GM12878 (cell line): ENCODE data around the gene SOX30. TPM values are rescaled to one million over a fixed set of nuclear protein-coding genes. Genes with fewer than 3 reads are reported as not detected.
A peak's percentile ranks its signal among the peaks of the same experiment; 100 is the strongest.

Experiments used
- ATAC-seq: fragments of 200-7000 bp; cut with Tn5 transposase; 3 replicates; pipeline ENCODE4 v1.9.1; 2020; ENCODE audit warnings: mild to moderate bottlenecking, moderate library complexity
- BruUV-seq: library from RNA; stranded (reverse); fragments of 400-500 nt; replicated peaks from 2 replicates; lab custom pipeline; 2021; lab: Mats Ljungman, UMichigan
- CTCF ChIA-PET: fragments of 300-600 bp; sonication (Branson Sonifier 250); formaldehyde crosslinking; extraction: SDS; loops from one replicate; lab custom pipeline; 2021; ENCODE audit warnings: inconsistent platforms; lab: Yijun Ruan, JAX
- POLR2A ChIA-PET: fragments of 350-600 bp; formaldehyde crosslinking; extraction: SDS; loops from one replicate; lab custom pipeline; 2021; ENCODE audit warnings: inconsistent platforms; lab: Charles Lee
- RAD21 ChIA-PET: fragments of 300-600 bp; sonication (Branson Sonifier 250); formaldehyde crosslinking; loops from one replicate; lab custom pipeline; 2023; ENCODE audit warnings: antibody characterized with exemption; ENCODE audit not compliant: unreplicated experiment; lab: Charles Lee
- SMC1A ChIA-PET: fragments of 300-600 bp; sonication (Branson Sonifier 250); formaldehyde crosslinking; loops from one replicate; lab custom pipeline; 2023; ENCODE audit not compliant: unreplicated experiment, uncharacterized antibody; lab: Charles Lee
- DNase-seq: peaks from one replicate; pipeline ENCODE4 v3.0.0-alpha.2; 2011; ENCODE audit warnings: low read depth, low spot score
- FAIRE-seq: peaks from 3 replicates; lab custom pipeline; 2011; peaks lifted over from hg19 to GRCh38; lab: Jason Lieb, UNC
- H2AFZ ChIP-seq: 2 replicates; pipeline ENCODE4 v1.6.0; 2011; ENCODE audit warnings: low read depth, low read length, control low read depth; ENCODE audit not compliant: control insufficient read depth
- H3K27ac ChIP-seq: 2 replicates; pipeline ENCODE4 v1.5.1; 2011; ENCODE audit warnings: control low read depth; ENCODE audit not compliant: control insufficient read depth, insufficient read depth
- H3K27me3 ChIP-seq, 2 experiments: replicated peaks in 1 of 2; 2 replicates each; pipeline versions ENCODE4 v1.6.0 to v1.6.1; 2011; ENCODE audit warnings: low read length in 1 of 2; ENCODE audit not compliant: control insufficient read depth in 2 of 2, insufficient read depth in 2 of 2
- H3K36me3 ChIP-seq, 2 experiments: 2 replicates each; pipeline ENCODE4 v1.5.1; 2011; ENCODE audit warnings: low read length in 1 of 2; ENCODE audit not compliant: control insufficient read depth in 2 of 2, insufficient read depth in 2 of 2
- H3K4me1 ChIP-seq: 2 replicates; pipeline ENCODE4 v1.6.1; 2011; ENCODE audit warnings: mild to moderate bottlenecking, low read length, moderate library complexity, mixed read lengths; ENCODE audit not compliant: control insufficient read depth, insufficient read depth
- H3K4me2 ChIP-seq: 2 replicates; pipeline ENCODE4 v1.6.0; 2011; ENCODE audit warnings: control low read depth; ENCODE audit not compliant: control insufficient read depth, insufficient read depth
- H3K4me3 ChIP-seq: fragments of 200-600 bp; sonication (generic); 2 replicates; pipeline ENCODE4 v1.5.1; 2016
- H3K79me2 ChIP-seq: 2 replicates; pipeline ENCODE4 v1.6.0; 2011; ENCODE audit warnings: low read length; ENCODE audit not compliant: control insufficient read depth, insufficient read depth
- H3K9ac ChIP-seq: 2 replicates; pipeline ENCODE4 v1.8.0; 2011; ENCODE audit warnings: low read length, control low read depth, mixed read lengths; ENCODE audit not compliant: control insufficient read depth, insufficient read depth
- H3K9me3 ChIP-seq: replicated peaks from 3 replicates; pipeline ENCODE4 v1.5.1; 2011; ENCODE audit warnings: mild to moderate bottlenecking, low read length; ENCODE audit not compliant: control insufficient read depth, insufficient read depth
- H4K20me1 ChIP-seq: 2 replicates; pipeline ENCODE4 v1.6.0; 2011; ENCODE audit not compliant: control insufficient read depth, insufficient read depth
- CBX3 ChIP-seq: fragments of 200-600 bp; sonication (generic); IDR thresholded peaks from 2 replicates; pipeline ENCODE4 v1.6.1; 2016; ENCODE audit warnings: low read depth, borderline replicate concordance
- EZH2 ChIP-seq: IDR thresholded peaks from 2 replicates; pipeline ENCODE4 v1.6.1; 2012; ENCODE audit warnings: low read depth, mild to moderate bottlenecking, control low read depth, inconsistent platforms, low read length, borderline replicate concordance; ENCODE audit not compliant: control insufficient read depth
- HCFC1 ChIP-seq: fragments of 150-350 bp; IDR thresholded peaks from 2 replicates; pipeline ENCODE4 v1.6.1; 2014; ENCODE audit warnings: low read length
- MXI1 ChIP-seq: fragments of 150-350 bp; IDR thresholded peaks from 2 replicates; pipeline ENCODE4 v1.6.1; 2011; ENCODE audit warnings: low read depth, mild to moderate bottlenecking, inconsistent platforms, low read length, improper control_type of control experiment
- WGBS: methylation state at CpG from one replicate; pipeline ENCODE4 v1.1.6; 2016; ENCODE audit warnings: low lambda C conversion rate; ENCODE audit not compliant: insufficient replicate concordance, insufficient coverage; ENCODE audit errors: missing lambda C conversion rate; 5-methylcytosine and 5-hydroxymethylcytosine counted together
- in situ Hi-C: fragments of 300-500 bp; cut with MboI; formaldehyde crosslinking; loops from 9 replicates; pipeline ENCODE4 v1.14.3; 2018; ENCODE audit warnings: mixed read lengths
- intact Hi-C: fragments of 100-400 bp; cut with micrococcal nuclease; formaldehyde crosslinking; loops from one replicate; pipeline ENCODE4 v1.14.2; 2022; ENCODE audit not compliant: unreplicated experiment
- polyA plus RNA-seq, 11 experiments: library from polyadenylated mRNA; depleted of rRNA in 4 of 11; unstranded in 6 of 11; stranded (reverse) in 5 of 11; fragments of >200 nt; fragmentation: Nextera tagmentation in 4 of 11; fragmentation: Illumina TruSeq in 1 of 11; extraction: Ambion mirVana in 4 of 11; extraction: Trizol in 1 of 11; gene quantifications; 1 replicate in 1 of 11; 2 replicates in 10 of 11; pipeline versions ENCODE4 v1.2.1 to v1.2.3, GENCODE V29; 2011 to 2016; ENCODE audit warnings: inconsistent platforms in 2 of 11, missing spikeins in 2 of 11, low read depth in 1 of 11
- total RNA-seq, 4 experiments: library from RNA; depleted of rRNA in 3 of 4; stranded (reverse); fragments of >200 nt in 3 of 4; fragmentation: Illumina TruSeq in 1 of 4; extraction: Trizol in 1 of 4; gene quantifications; 2 replicates each; pipeline versions ENCODE4 v1.2.1 to v1.2.3, GENCODE V29; 2013 to 2021
- TF ChIP-seq, protein P1 (sequence below): fragments of 450-650 bp; IDR thresholded peaks from 2 replicates; pipeline ENCODE4 v1.6.1; 2017; ENCODE audit warnings: mild to moderate bottlenecking

The SOX30 gene
- total and polyA plus RNA-seq, 10 of the 15 experiments (the other 5 are each of a cell fraction or from before 2014, with no cell fraction given), result 0.06 to 0.32 (median 0.10) TPM; not detected in 2

DNA sequence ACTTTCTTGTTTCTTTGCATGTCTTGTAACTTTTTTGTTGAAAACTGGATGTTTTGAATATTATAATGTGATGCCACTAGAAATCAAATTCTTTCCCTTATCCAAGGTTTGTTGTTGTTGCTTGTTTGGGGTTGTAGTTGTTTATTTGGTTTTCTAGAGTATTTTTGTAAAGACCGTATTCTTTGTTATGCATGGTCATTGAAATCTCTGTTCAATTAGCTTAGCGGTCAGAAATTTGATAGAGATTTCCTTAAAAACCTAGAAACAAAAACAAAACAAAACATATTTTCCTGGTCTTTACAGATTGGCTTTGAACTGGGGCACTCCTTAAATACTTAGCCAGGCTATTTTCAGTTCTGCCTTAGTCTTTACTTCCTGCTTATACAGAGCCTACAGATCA is 21.9 kb downstream of the SOX30 start:
- no peaks in the 10 kb centered on the region for H3K27me3 ChIP-seq
- no peaks in the 10 kb centered on the region for H3K36me3 ChIP-seq
- intact Hi-C loops (no loop called here), in situ Hi-C loops (no loop called here)
- H3K9me3 ChIP-seq, result no peaks in the 10 kb centered on the region
- H3K27ac ChIP-seq, result no peak overlapping the region
- H3K4me2 ChIP-seq, result no peak overlapping the region
- no peaks in the 10 kb centered on the region for H3K79me2 ChIP-seq
- POLR2A ChIA-PET, result interaction anchor here (0.5 kb wide), 1 partner anchor 39 kb away, joined by 3 read pairs; no protein-coding TSS in a partner anchor
- no peak overlapping the region for H2AFZ ChIP-seq
- H3K4me1 ChIP-seq, result no peaks in the 10 kb centered on the region
- FAIRE-seq (no peak), ATAC-seq (no peak), DNase-seq (no peak)
- CTCF ChIA-PET, result interaction anchor here (1.4 kb wide), 1 partner anchor 159 kb away, joined by 3 read pairs; no protein-coding TSS in a partner anchor
- H3K9ac ChIP-seq, result no peak overlapping the region
- H3K4me3 ChIP-seq, result no peak overlapping the region
- 71% methylated on average over 2 of the region's 2 CpGs for WGBS
- TF ChIP-seq MXI1, result no peak
- TF ChIP-seq, protein P1, sequence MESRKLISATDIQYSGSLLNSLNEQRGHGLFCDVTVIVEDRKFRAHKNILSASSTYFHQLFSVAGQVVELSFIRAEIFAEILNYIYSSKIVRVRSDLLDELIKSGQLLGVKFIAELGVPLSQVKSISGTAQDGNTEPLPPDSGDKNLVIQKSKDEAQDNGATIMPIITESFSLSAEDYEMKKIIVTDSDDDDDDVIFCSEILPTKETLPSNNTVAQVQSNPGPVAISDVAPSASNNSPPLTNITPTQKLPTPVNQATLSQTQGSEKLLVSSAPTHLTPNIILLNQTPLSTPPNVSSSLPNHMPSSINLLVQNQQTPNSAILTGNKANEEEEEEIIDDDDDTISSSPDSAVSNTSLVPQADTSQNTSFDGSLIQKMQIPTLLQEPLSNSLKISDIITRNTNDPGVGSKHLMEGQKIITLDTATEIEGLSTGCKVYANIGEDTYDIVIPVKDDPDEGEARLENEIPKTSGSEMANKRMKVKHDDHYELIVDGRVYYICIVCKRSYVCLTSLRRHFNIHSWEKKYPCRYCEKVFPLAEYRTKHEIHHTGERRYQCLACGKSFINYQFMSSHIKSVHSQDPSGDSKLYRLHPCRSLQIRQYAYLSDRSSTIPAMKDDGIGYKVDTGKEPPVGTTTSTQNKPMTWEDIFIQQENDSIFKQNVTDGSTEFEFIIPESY, result 0 out of 2 replicates have a peak, but pooled peaks have one; percentile 67
- SMC1A ChIA-PET, result interaction anchor here (1.0 to 1.7 kb wide), 6 partner anchors 11 to 117 kb away, joined by 3 to 5 read pairs (median 4); no protein-coding TSS in a partner anchor
- BruUV-seq, result no TSS peak
- no peaks in the 10 kb centered on the region for H4K20me1 ChIP-seq
- RAD21 ChIA-PET, result no interaction called here

DNA sequence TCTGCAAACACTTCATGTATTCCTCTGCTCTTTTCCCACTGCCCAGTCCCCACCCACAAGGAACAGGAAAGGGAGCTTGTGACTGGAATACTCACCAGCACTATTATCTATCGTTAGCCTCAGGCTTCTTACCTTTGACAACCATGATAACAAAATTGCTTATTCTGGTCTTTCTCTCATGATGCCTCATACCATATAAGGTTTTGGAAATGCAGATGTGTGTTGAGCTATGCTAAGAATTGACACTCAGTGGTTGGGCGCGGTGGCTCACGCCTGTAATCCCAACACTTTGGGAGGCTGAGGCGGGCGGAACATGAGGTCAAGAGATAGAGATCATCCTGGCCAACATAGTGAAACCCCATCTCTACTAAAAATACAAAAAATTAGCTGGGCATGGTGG is 25.4 kb downstream of the SOX30 start:
- ChIA-PET RAD21 (no interaction called here), SMC1A (no interaction called here), CTCF (interaction anchor here (0.9 kb wide), 1 partner anchor 17 kb away, joined by 3 read pairs; no protein-coding TSS in a partner anchor), POLR2A (no interaction called here)
- H3K4me2 ChIP-seq, result no peak overlapping the region
- WGBS, result 89% methylated on average over 6 of the region's 6 CpGs
- no peaks in the 10 kb centered on the region for H3K27me3 ChIP-seq
- intact Hi-C loops (no loop called here), in situ Hi-C loops (no loop called here)
- BruUV-seq, result no TSS peak
- no peak overlapping the region for H3K9ac ChIP-seq
- no peaks in the 10 kb centered on the region for H3K36me3 ChIP-seq
- H3K4me3 ChIP-seq, result no peak overlapping the region
- H3K4me1 ChIP-seq, result no peaks in the 10 kb centered on the region
- no peaks in the 10 kb centered on the region for H3K79me2 ChIP-seq
- H4K20me1 ChIP-seq, result no peaks in the 10 kb centered on the region
- FAIRE-seq (no peak), DNase-seq (no peak), ATAC-seq (no peak)
- H3K27ac ChIP-seq, result no peak overlapping the region
- no peaks in the 10 kb centered on the region for H3K9me3 ChIP-seq
- TF ChIP-seq EZH2, result no peak
- no peak for TF ChIP-seq HCFC1
- TF ChIP-seq CBX3, result no peak
- no peak overlapping the region for H2AFZ ChIP-seq
